Measurements from ENCODE around the gene FBXL16.

FBXL16 gene

GRCh38 chr16:654034-654433, 51.6 kb downstream of the FBXL16 start:
- no peak for DNase-seq (ENCODE audit: low read depth)
- no peak overlapping the region for H3K4me3 ChIP-seq (ENCODE audit: low read depth, low read length)

GRCh38 chr16:652454-653305, 52.9 kb downstream of the FBXL16 start:
- H3K4me3 ChIP-seq (ENCODE audit: low read depth, low read length): no peak overlapping the region
- no peak for DNase-seq (ENCODE audit: low read depth)

GRCh38 chr16:651844-652243, 53.8 kb downstream of the FBXL16 start:
- DNase-seq (ENCODE audit: low read depth): no peak
- H3K4me3 ChIP-seq (ENCODE audit: low read depth, low read length): no peak overlapping the region

- H3K4me3 ChIP-seq (ENCODE audit: low read depth, low read length): peak overlapping the region; percentile 67
- no peak for DNase-seq (ENCODE audit: low read depth)
These were observed 56.0 kb downstream of the FBXL16 start for GRCh38 chr16:649631-650030.

GRCh38 chr16:648781-649589, 56.6 kb downstream of the FBXL16 start, which contains the start of gene WDR90:
Gene WDR90, plus strand, starts transcription at chr16:649365. Its CDS starts 52 bp downstream, at chr16:649417.
- H3K4me3 ChIP-seq (ENCODE audit: low read depth, low read length): peak within 1 kb of the TSS; percentile 67

DNA sequence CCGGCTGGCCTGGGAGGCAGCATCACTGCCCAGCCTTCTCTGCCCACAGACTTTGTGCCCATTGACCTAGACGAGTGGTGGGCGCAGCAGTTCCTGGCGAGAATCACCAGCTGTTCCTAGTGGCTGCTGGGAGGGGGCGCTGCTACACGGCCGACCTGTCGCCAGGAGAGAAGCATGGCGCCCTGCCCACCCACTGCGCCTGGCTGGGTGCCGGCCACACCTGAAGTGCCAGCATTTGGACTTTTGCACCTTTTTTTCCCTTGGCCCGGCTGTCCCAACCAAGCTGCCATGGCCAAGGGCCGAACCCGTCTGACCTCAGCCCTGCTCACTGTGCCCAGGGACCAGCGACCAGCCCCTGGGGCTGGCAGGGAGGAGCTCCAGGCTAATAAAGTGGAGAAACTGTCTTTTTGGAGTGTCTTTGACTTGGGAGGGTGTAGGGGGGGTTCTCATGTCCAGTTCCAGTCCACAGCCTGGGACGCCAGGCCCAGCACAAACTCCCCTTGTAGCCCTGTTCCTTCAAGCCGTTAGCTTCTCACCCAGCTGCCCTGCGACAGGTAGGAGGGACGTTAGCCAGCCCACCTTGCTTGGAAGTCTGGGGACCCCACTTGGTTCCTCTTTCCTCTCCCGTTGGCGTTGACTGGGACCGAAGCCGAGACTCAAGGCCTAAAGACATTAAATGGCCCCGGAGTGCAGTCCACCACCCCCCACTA, 57.4 kb downstream of the FBXL16 start:
- H3K4me3 ChIP-seq (ENCODE audit: low read depth, low read length): peak overlapping the region; percentile 67
- no peak for DNase-seq (ENCODE audit: low read depth)

More at GRCh38 chr16:648781-649589, 56.6 kb downstream of the FBXL16 start, which contains the start of gene WDR90:
- peak; percentile 58 for DNase-seq (ENCODE audit: low read depth)

- H3K4me3 ChIP-seq (ENCODE audit: low read depth, low read length): no peak overlapping the region
- no peak for DNase-seq (ENCODE audit: low read depth)
These were observed 58.3 kb downstream of the FBXL16 start for GRCh38 chr16:647173-647902.

GRCh38 chr16:646679-647172, 58.9 kb downstream of the FBXL16 start:
- no peak overlapping the region for H3K4me3 ChIP-seq (ENCODE audit: low read depth, low read length)
- no peak for DNase-seq (ENCODE audit: low read depth)

GRCh38 chr16:645852-646678, 59.5 kb downstream of the FBXL16 start:
- H3K4me3 ChIP-seq (ENCODE audit: low read depth, low read length): no peak overlapping the region
- no peak for DNase-seq (ENCODE audit: low read depth)

GRCh38 chr16:644556-644955, 61.0 kb downstream of the FBXL16 start:
- no peak overlapping the region for H3K4me3 ChIP-seq (ENCODE audit: low read depth, low read length)
- DNase-seq (ENCODE audit: low read depth): no peak

DNA sequence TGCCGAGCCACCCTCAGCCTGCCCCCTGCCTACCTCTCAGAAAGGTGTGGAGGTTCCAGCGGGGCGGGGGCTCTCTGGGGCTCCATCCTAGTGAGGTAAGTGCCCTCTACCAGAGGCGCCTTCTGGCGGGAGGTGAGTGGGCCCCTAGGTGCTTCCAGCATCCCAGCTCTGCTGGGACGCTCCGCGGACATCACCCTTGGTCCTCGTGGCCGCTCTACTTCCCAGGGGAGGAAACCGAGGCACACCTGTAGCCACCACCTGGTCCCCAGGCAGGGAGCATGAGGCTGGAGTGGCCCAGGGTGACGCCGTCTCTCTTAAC, 62.6 kb downstream of the FBXL16 start:
- DNase-seq (ENCODE audit: low read depth): no peak
- H3K4me3 ChIP-seq (ENCODE audit: low read depth, low read length): peak overlapping the region; percentile 58

Data from skeletal muscle cell (primary cell).